Kidney epithelial cell (primary cell): ENCODE results near the gene APMAP. TPM values are rescaled to one million over a fixed set of nuclear protein-coding genes. Genes with fewer than 3 reads are reported as not detected.
"Not testable (repeated sequence)": the region's sequence is repeated elsewhere in the genome, so short reads cannot be mapped to it uniquely, and the experiment has no call there.

ENCODE experiments used
- DNase-seq: peaks from one replicate; pipeline ENCODE4 v3.0.0-alpha.2; 2010; ENCODE audit warnings: low read depth
- H3K27me3 ChIP-seq: 2 replicates; pipeline ENCODE4 v1.6.0; 2011; ENCODE audit warnings: low read length; ENCODE audit not compliant: control insufficient read depth, insufficient read depth
- H3K36me3 ChIP-seq: 2 replicates; pipeline ENCODE4 v1.5.1; 2011; ENCODE audit warnings: low read length; ENCODE audit not compliant: control insufficient read depth, insufficient read depth
- H3K4me3 ChIP-seq: 2 replicates; pipeline ENCODE4 v1.5.1; 2011; ENCODE audit warnings: low read depth, mild to moderate bottlenecking, control low read depth, low read length
- total RNA-seq: library from RNA; depleted of rRNA; stranded (reverse); fragments of >200 nt; gene quantifications from 2 replicates; pipeline ENCODE4 v1.2.3, GENCODE V29; 2015
- TF ChIP-seq, protein P1 (sequence below): IDR thresholded peaks from 2 replicates; pipeline ENCODE4 v1.5.1; 2011; ENCODE audit warnings: mild to moderate bottlenecking, moderate library complexity, low read length, control low read depth, inconsistent platforms; ENCODE audit not compliant: insufficient read depth, poor library complexity, severe bottlenecking

The APMAP gene
- total RNA-seq, 1 donor from 2014 or later: 98.8 TPM

DNA sequence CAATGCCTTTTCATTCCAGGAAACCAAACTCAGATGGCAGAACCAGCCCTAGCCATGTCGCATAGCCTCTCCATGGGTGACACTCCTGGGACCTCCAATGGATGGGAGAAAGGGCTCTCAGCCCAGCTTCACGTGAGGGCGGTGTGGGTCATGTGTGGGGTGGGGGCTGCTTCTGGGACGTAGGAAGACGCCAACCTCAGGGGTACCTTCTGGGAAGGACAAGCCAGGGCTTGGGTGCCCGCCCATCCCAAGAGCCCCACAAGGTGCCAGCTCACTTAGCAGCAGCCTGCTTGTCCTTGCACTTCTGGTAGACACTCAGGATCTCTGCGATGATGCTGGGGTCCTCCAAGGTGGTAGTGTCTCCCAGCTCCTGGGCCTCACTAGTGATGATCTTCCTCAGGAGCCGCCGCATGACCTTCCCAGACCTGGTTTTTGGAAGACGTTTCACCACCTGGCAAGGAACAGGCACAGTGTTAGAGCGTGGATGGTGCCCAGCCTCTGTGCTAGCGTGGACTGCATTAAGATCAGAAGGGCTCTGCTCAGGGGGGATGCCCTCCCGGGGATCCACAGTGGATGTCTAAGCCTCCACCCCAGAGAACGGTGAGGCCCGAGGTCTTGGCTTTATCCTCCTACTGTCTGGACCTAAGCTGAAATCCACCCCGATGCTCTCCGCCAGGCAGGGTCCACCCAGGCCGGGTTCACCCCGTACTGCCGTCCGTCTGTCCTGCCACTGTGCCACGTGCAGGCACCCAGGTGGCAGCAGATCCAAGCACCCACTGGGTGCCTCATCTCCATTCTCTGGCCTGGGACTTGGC is 15.1 kb upstream of the APMAP start:
- no peak for DNase-seq

DNA sequence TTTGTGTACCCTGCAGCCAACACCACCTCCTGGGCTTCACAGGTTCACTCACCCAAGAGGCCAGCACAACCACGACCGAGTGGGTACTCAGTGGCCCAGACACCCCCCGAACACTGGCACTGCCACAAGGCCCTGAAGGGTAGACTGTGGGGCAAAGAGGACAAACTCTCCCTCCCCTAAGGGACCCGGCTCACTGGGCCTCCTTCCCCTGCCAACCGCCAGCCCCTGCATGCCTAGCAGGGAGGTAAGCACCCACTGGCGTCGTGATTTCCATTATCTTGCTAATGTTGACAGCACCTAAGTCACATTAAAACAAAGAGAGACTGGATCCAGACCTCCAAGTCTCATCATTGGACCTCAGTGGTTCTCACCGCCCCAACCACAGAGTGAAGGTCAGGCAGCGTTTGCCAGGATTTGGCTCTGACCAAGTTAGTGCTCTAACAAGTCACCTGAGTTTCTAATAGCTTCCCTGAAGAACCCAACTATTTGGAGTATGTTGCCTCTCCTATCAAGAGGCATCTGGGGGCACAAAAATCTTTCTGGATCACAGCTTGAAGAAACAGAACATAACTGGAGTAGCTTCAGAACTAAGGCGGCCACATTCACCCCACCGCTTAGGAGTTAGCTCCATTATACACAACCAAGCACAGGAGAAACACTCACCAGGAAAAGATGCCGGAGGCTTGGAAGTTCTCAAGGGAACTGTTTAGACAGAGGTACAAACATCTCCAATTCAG is 14.0 kb upstream of the APMAP start:
- TF ChIP-seq, protein P1, sequence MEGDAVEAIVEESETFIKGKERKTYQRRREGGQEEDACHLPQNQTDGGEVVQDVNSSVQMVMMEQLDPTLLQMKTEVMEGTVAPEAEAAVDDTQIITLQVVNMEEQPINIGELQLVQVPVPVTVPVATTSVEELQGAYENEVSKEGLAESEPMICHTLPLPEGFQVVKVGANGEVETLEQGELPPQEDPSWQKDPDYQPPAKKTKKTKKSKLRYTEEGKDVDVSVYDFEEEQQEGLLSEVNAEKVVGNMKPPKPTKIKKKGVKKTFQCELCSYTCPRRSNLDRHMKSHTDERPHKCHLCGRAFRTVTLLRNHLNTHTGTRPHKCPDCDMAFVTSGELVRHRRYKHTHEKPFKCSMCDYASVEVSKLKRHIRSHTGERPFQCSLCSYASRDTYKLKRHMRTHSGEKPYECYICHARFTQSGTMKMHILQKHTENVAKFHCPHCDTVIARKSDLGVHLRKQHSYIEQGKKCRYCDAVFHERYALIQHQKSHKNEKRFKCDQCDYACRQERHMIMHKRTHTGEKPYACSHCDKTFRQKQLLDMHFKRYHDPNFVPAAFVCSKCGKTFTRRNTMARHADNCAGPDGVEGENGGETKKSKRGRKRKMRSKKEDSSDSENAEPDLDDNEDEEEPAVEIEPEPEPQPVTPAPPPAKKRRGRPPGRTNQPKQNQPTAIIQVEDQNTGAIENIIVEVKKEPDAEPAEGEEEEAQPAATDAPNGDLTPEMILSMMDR: no peak
- Histone ChIP-seq H3K36me3 (no peaks in the 10 kb centered on the region), H3K4me3 (no peak overlapping the region), H3K27me3 (no peaks in the 10 kb centered on the region)
- DNase-seq: no peak

More for the DNA sequence above, 15.1 kb upstream of the APMAP start:
- Histone ChIP-seq H3K4me3 (no peak overlapping the region), H3K36me3 (no peaks in the 10 kb centered on the region), H3K27me3 (no peaks in the 10 kb centered on the region)
- TF ChIP-seq, protein P1: no peak

DNA sequence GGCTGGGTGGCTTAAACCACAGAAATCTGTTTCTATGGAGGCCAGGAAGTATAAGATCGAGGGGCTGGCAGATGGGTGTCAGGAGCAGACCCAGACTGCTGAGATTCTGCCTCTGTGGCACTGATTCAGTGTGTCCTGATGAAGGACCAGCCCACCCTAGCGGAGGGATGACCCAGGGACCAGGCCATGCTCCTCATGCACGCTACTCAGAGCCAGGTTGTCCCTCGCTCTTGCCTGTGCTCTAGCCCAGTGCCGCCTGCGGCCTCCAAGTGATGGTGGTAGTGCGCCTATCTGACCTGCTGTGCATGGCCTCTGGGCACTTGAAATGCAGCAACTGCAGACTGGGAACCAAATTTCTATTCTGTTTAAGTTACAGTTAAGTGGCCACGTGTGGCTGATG is 13.1 kb upstream of the APMAP start:
- no peak for DNase-seq

DNA sequence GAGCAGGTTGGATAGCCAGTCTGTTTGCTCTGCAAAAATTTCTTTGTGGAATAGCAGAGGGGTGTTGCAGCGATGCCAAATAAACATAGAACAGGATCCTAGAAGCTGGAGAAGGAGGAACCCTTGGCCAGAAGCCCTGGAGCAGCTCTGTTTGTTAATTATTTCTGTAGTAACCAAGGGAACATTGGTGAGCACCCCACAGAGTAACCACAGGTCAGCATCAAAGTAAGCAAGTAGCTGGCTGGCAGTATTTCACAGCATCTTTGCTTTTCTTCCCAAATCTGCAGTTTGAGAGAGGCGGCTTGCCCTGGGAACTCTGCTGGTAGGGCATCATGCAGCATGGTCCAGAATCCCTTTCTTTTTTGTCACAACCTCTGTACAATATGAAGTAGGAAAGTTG is 12.7 kb upstream of the APMAP start:
- DNase-seq: no peak
- Histone ChIP-seq H3K4me3 (no peak overlapping the region), H3K36me3 (no peaks in the 10 kb centered on the region), H3K27me3 (no peaks in the 10 kb centered on the region)
- TF ChIP-seq, protein P1: no peak

More for the DNA sequence above, 13.1 kb upstream of the APMAP start:
- no peak overlapping the region for H3K4me3 ChIP-seq
- H3K36me3 ChIP-seq: no peaks in the 10 kb centered on the region
- TF ChIP-seq, protein P1: no peak
- no peaks in the 10 kb centered on the region for H3K27me3 ChIP-seq

DNA sequence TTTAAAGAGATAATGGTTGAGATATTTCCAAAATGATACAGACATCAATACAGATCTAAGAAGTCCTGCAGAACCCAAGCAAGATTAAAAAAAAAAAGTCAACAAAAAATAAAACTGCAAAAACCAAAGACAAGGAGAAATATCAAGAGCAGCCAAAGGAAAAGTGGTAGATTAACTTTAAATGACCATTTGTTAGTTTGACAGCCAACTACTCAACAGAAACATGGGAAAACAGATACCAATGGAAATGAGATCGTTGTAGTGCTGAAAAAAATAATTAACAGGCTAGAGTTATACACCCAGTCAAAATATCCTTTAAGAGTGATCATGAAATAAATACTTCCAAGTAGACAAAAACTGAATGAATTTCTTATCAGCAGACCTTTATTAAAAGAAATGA is 10.5 kb upstream of the APMAP start:
- no peak for DNase-seq
- TF ChIP-seq, protein P1: no peak
- Histone ChIP-seq H3K27me3 (peaks cover 8% of the 10 kb centered on the region), H3K4me3 (no peak overlapping the region), H3K36me3 (no peaks in the 10 kb centered on the region)

DNA sequence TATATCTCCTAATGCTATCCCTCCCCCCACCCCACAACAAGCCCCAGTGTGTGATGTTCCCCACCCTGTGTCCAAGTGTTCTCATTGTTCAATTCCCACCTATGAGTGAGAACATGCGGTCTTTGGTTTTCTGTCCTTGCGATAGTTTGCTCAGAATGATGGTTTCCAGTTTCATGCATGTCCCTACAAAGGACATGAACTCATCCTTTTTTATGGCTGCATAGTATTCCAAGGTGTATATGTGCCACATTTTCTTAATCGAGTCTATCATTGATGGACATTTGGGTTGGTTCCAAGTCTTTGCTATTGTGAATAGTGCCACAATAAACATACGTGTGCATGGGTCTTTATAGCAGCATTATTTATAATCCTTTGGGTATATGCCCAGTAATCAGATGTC is 8.8 kb upstream of the APMAP start:
- H3K36me3 ChIP-seq, DNase-seq, H3K4me3 ChIP-seq: not testable (repeated sequence)
- H3K27me3 ChIP-seq: peaks cover 12% of the 10 kb centered on the region
